Sigmoid colon (tissue), 7 donors: ENCODE measurements around the gene RANBP2. TPM values are rescaled to one million over a fixed set of nuclear protein-coding genes. Genes with fewer than 3 reads are reported as not detected.

Experiments used
- DNase-seq: peaks from one replicate; pipeline ENCODE4 v3.0.0-alpha.2; 2019
- H3K27ac ChIP-seq, 4 donors: fragments of 200-600 bp; sonication (generic); one replicate each; pipeline ENCODE4 v1.5.1; 2016 to 2019; ENCODE audit warnings: mild to moderate bottlenecking in 1 of 4
- H3K27me3 ChIP-seq, 3 donors: fragments of 200-600 bp; sonication (generic); one replicate each; pipeline ENCODE4 v1.5.1; 2019; ENCODE audit warnings: mild to moderate bottlenecking in 1 of 3
- H3K36me3 ChIP-seq, 4 donors: fragments of 200-600 bp; sonication (generic); one replicate each; pipeline ENCODE4 v1.5.1; 2016 to 2019
- H3K4me1 ChIP-seq, 4 donors: fragments of 200-600 bp; sonication (generic); one replicate each; pipeline ENCODE4 v1.5.1; 2017 to 2019
- H3K4me3 ChIP-seq, 4 donors: fragments of 200-600 bp; sonication (generic); one replicate each; pipeline ENCODE4 v1.5.1; 2017 to 2019; ENCODE audit warnings: mild to moderate bottlenecking in 2 of 4, moderate library complexity in 1 of 4
- H3K9me3 ChIP-seq, 4 donors: fragments of 200-600 bp in 3 of 4; sonication (generic) in 3 of 4; one replicate each; pipeline versions ENCODE4 v1.5.1 to v1.6.1; 2013 to 2019
- EP300 ChIP-seq, 4 donors: sonication (generic); formaldehyde crosslinking; IDR thresholded peaks; one replicate each; pipeline ENCODE4 v1.6.1; 2017; ENCODE audit warnings: antibody characterized with exemption in 4 of 4
- POLR2A ChIP-seq, 2 donors: fragments of 450-650 bp; IDR thresholded peaks; one replicate each; pipeline ENCODE4 v1.6.1; 2016; ENCODE audit warnings: antibody characterized with exemption in 2 of 2, mild to moderate bottlenecking in 2 of 2, moderate library complexity in 2 of 2
- POLR2AphosphoS5 ChIP-seq, 4 donors: sonication (generic); formaldehyde crosslinking; IDR thresholded peaks; one replicate each; pipeline ENCODE4 v1.6.1; 2017; ENCODE audit warnings: antibody characterized with exemption in 4 of 4
- WGBS, 2 donors: extraction: QIAGEN DNeasy Blood & Tissue Kit; methylation state at CpG; one replicate each; pipeline ENCODE4 v1.1.7; 2013; 5-methylcytosine and 5-hydroxymethylcytosine counted together
- intact Hi-C: fragments of 100-400 bp; cut with DNase I; formaldehyde crosslinking; loops from one replicate; pipeline ENCODE4 v1.15.1; 2023
- polyA plus RNA-seq, 3 donors: library from polyadenylated mRNA; stranded (reverse); fragments of 200-250 nt; gene quantifications; one replicate each; pipeline ENCODE4 v1.2.3, GENCODE V29; 2013
- total RNA-seq, 4 donors: library from RNA; depleted of rRNA; stranded (reverse); fragments of >200 nt; gene quantifications; one replicate each; pipeline ENCODE4 v1.1.0, GENCODE V29; 2016
- TF ChIP-seq, protein P1 (sequence below), 4 experiments: fragments of 450-650 bp in 3 of 4; fragments of 200-600 bp in 1 of 4; IDR thresholded peaks; one replicate each; pipeline ENCODE4 v1.5.1; 2016 to 2019; ENCODE audit warnings: antibody characterized with exemption in 4 of 4, mild to moderate bottlenecking in 3 of 4, moderate library complexity in 2 of 4
- donor health status: healthy with polysubstance abuse.
- donor health status: Bipolar disorder and iron deficiency.
- donor health status: healthy.

RANBP2 gene
- total and polyA plus RNA-seq, 7 donors: 5.3 to 66.5 (median 52.6) TPM

DNA sequence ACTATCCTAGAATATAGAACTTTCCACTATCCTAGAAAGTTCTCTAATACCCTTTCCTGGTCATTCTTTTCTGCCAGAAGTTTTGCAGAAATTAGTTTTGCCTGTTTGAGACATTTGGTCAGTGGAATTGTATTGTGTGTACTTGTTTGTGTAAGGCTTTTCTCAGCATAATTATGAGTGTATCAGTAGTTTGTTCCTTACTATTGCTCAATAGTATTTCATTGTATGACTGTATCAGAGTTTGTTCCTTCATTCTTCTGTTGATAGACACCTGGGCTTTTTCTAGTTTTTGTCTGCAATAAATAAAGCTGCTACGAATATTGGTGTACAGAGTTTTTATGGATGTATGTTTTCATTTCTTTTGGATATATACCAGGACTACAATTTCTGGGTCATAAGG is 94.5 kb downstream of the RANBP2 start:
- no peak for DNase-seq
- peaks cover 0 to 5% (median 4%) of the 10 kb centered on the region in 4 donors for H3K9me3 ChIP-seq
- H3K27ac ChIP-seq: no peak overlapping the region
- WGBS, 2 donors: 77 to 91% methylated on average over 1 of the region's 1 CpG
- no peak for TF ChIP-seq POLR2A (IDR thresholded peaks at IDR 0.05)
- TF ChIP-seq, protein P1, sequence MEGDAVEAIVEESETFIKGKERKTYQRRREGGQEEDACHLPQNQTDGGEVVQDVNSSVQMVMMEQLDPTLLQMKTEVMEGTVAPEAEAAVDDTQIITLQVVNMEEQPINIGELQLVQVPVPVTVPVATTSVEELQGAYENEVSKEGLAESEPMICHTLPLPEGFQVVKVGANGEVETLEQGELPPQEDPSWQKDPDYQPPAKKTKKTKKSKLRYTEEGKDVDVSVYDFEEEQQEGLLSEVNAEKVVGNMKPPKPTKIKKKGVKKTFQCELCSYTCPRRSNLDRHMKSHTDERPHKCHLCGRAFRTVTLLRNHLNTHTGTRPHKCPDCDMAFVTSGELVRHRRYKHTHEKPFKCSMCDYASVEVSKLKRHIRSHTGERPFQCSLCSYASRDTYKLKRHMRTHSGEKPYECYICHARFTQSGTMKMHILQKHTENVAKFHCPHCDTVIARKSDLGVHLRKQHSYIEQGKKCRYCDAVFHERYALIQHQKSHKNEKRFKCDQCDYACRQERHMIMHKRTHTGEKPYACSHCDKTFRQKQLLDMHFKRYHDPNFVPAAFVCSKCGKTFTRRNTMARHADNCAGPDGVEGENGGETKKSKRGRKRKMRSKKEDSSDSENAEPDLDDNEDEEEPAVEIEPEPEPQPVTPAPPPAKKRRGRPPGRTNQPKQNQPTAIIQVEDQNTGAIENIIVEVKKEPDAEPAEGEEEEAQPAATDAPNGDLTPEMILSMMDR (IDR thresholded peaks at IDR 0.05): no peak
- TF ChIP-seq EP300 (IDR thresholded peaks at IDR 0.05): no peak
- TF ChIP-seq POLR2AphosphoS5 (IDR thresholded peaks at IDR 0.05): no peak
- H3K4me3 ChIP-seq: no peak overlapping the region
- intact Hi-C loops: no loop called here
- no peaks in the 10 kb centered on the region for H3K4me1 ChIP-seq
- peaks cover 0 to 14% (median 5%) of the 10 kb centered on the region in 4 donors for H3K36me3 ChIP-seq
- H3K27me3 ChIP-seq: no peaks in the 10 kb centered on the region

DNA sequence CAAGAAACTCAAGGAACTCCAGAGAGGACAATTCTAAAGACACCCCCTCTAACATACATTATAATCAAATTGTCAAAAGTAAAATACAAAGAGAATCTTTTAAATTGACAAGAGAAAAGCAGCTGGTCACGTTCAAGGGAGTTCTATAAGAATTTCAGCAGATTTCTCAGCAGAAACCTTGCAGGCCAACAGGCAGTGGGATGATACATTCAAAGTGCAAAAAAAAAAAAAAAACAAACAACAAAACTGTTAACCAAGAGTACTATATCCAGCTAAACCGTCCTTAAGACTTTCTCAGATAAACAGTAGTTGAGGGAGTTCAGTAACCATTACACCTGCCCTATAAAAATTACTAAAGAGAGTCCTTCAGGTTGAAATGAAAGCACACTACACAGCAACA is 101.2 kb downstream of the RANBP2 start:
- TF ChIP-seq EP300 (IDR thresholded peaks at IDR 0.05): no peak
- TF ChIP-seq, protein P1 (IDR thresholded peaks at IDR 0.05): no peak
- no peak overlapping the region for H3K4me3 ChIP-seq
- intact Hi-C loops: no loop called here
- H3K9me3 ChIP-seq: peaks cover 0 to 6% (median 0%) of the 10 kb centered on the region in 4 donors
- peaks cover 0 to 9% (median 2%) of the 10 kb centered on the region in 4 donors for H3K36me3 ChIP-seq
- no peak overlapping the region for H3K27ac ChIP-seq
- 96 to 100% methylated on average over 2 of the region's 2 CpGs for WGBS, 2 donors
- DNase-seq: no peak
- H3K4me1 ChIP-seq: no peaks in the 10 kb centered on the region
- H3K27me3 ChIP-seq: no peaks in the 10 kb centered on the region

DNA sequence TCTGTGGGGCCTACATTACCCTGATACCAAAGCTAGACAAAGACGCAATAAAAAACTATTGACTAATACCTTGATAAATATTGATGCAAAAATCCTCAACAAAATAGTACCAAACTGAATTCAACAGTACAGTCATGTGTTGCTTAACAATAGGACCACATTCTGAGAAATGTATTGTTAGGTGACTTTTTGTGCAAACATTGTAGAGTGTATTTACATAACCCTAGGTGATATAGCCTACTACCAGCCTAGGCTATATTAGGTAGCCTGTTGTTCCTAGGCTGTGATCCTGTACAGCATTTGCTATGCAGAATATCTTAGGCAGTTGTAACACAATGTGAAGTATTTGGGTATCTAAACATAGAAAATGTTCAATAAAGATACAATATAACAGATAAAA is 104.0 kb downstream of the RANBP2 start:
- Histone ChIP-seq H3K4me1 (no peaks in the 10 kb centered on the region), H3K4me3 (no peak overlapping the region), H3K9me3 (peaks cover 0 to 6% (median 0%) of the 10 kb centered on the region in 4 donors), H3K36me3 (no peaks in the 10 kb centered on the region), H3K27me3 (no peaks in the 10 kb centered on the region), H3K27ac (no peak overlapping the region)
- intact Hi-C loops: no loop called here
- no peak for TF ChIP-seq EP300 (IDR thresholded peaks at IDR 0.05)
- TF ChIP-seq, protein P1 (IDR thresholded peaks at IDR 0.05): no peak
- TF ChIP-seq POLR2A (IDR thresholded peaks at IDR 0.05): no peak
- TF ChIP-seq POLR2AphosphoS5 (IDR thresholded peaks at IDR 0.05): no peak
- 96 to 97% methylated on average over 1 of the region's 1 CpG for WGBS, 2 donors
- no peak for DNase-seq

DNA sequence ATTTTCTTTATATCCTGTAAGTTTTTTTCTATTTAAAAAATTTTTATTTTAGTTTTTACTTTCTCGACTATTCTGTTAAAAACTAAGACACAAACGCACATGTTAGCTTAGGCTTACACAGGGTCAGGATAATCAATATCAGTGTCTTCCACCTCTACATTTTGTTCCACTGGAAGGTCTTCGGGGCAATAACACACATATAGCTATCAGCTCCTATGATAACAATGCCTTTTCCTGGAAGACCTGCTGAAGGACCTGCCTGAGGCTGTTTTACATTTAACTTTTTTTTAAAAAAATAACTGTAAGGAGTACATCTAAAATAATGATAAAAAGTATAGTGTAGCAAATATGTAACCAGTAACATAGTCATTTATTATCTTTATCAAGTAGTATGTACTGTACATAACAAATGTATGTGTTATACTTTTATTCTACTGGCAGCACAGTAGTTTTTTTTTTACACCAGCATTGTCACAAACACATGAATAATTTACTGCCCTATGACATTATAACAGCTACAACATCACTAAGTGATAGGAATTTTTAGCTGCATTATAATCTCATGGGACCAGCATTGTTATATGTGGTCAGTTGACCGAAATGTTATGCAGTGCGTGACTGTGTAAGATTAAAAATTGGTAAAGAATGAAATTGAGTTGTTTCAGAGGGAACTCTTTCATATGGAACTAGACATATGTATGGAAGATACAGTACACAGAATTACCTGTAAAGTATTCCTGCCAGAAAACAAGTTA is 105.2 kb downstream of the RANBP2 start:
- peaks cover 0 to under 1% (median 0%) of the 10 kb centered on the region in 4 donors for H3K9me3 ChIP-seq
- no peaks in the 10 kb centered on the region for H3K4me1 ChIP-seq
- intact Hi-C loops: no loop called here
- 94 to 96% methylated on average over 5 of the region's 5 CpGs for WGBS, 2 donors
- no peaks in the 10 kb centered on the region for H3K27me3 ChIP-seq
- no peak for DNase-seq
- no peak overlapping the region for H3K4me3 ChIP-seq
- no peak overlapping the region for H3K27ac ChIP-seq
- no peaks in the 10 kb centered on the region for H3K36me3 ChIP-seq
- TF ChIP-seq POLR2AphosphoS5 (IDR thresholded peaks at IDR 0.05) (no peak), POLR2A (IDR thresholded peaks at IDR 0.05) (no peak), EP300 (IDR thresholded peaks at IDR 0.05) (no peak)
- TF ChIP-seq, protein P1 (IDR thresholded peaks at IDR 0.05): no peak

DNA sequence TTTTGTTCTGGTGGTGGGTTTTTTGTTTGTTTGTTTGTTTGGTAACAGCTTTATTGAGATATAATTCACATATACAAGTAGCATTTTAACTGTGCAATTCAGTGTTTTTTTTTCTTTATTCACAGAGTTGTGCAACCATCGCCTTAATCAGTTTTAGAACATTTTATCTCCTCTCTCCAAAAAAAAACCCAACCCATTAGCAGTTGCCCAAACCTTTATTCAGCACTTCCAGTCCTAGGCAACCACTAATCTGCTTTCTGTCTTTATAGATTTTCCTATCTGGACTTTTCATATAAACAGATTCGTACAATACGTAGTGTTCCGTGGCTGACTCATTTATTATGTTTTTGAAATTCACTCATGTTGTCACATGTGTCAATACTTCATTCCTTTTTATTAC is 106.0 kb downstream of the RANBP2 start:
- no peak for DNase-seq
- Histone ChIP-seq H3K27ac (no peak overlapping the region), H3K4me3 (no peak overlapping the region), H3K9me3 (no peaks in the 10 kb centered on the region), H3K27me3 (no peaks in the 10 kb centered on the region), H3K4me1 (no peaks in the 10 kb centered on the region), H3K36me3 (no peaks in the 10 kb centered on the region)
- TF ChIP-seq EP300 (IDR thresholded peaks at IDR 0.05) (no peak), POLR2A (IDR thresholded peaks at IDR 0.05) (no peak), POLR2AphosphoS5 (IDR thresholded peaks at IDR 0.05) (no peak)
- TF ChIP-seq, protein P1 (IDR thresholded peaks at IDR 0.05): no peak
- WGBS, 2 donors: 22 to 59% methylated on average over 4 of the region's 4 CpGs
- intact Hi-C loops: no loop called here
